Urinary bladder (tissue), 4 donors: Measurements from ENCODE around the gene SCT. TPM values are rescaled to one million over a fixed set of nuclear protein-coding genes. Genes with fewer than 3 reads are reported as not detected.

Source experiments
- DNase-seq: peaks from one replicate; pipeline ENCODE4 v3.0.0-alpha.2; 2015; ENCODE audit errors: extremely low spot score
- H3K27ac ChIP-seq: one replicate; pipeline ENCODE4 v1.5.1; 2013; ENCODE audit warnings: low read depth, mild to moderate bottlenecking, moderate library complexity
- H3K36me3 ChIP-seq: one replicate; pipeline ENCODE4 v1.6.1; 2013; ENCODE audit warnings: mild to moderate bottlenecking, moderate library complexity; ENCODE audit not compliant: insufficient read depth
- H3K4me1 ChIP-seq: one replicate; pipeline ENCODE4 v1.6.1; 2013; ENCODE audit warnings: mild to moderate bottlenecking, moderate library complexity; ENCODE audit not compliant: insufficient read depth
- H3K4me3 ChIP-seq: one replicate; pipeline ENCODE4 v1.5.1; 2013; ENCODE audit warnings: low read depth, low read length
- WGBS: extraction: QIAGEN DNeasy Blood & Tissue Kit; methylation state at CpG from one replicate; pipeline ENCODE4 v1.1.7; 2013; 5-methylcytosine and 5-hydroxymethylcytosine counted together
- polyA plus RNA-seq: library from polyadenylated mRNA; stranded (reverse); fragments of 200-250 nt; gene quantifications from one replicate; pipeline ENCODE4 v1.2.3, GENCODE V29; 2013
- total RNA-seq: library from RNA; depleted of rRNA; stranded (reverse); fragments of >200 nt; gene quantifications from one replicate; pipeline ENCODE4 v1.2.3, GENCODE V29; 2014
- donor health status: healthy with polysubstance abuse.
- donor health status: healthy.

Gene SCT
- total and polyA plus RNA-seq, 2 donors = not detected

GRCh38 chr11:587546-587945 is 39.4 kb downstream of the SCT start:
- 87% methylated on average over 8 of the region's 8 CpGs for WGBS
- peaks cover 4% of the 10 kb centered on the region for H3K36me3 ChIP-seq
- no peak for DNase-seq
- H3K27ac ChIP-seq = no peak overlapping the region
- no peak overlapping the region for H3K4me3 ChIP-seq
- no peaks in the 10 kb centered on the region for H3K4me1 ChIP-seq

GRCh38 chr11:586376-587316 is 40.3 kb downstream of the SCT start:
- no peak for DNase-seq
- H3K27ac ChIP-seq = no peak overlapping the region
- peaks cover 4% of the 10 kb centered on the region for H3K36me3 ChIP-seq
- H3K4me3 ChIP-seq = no peak overlapping the region
- H3K4me1 ChIP-seq = no peaks in the 10 kb centered on the region
- 90% methylated on average over 32 of the region's 32 CpGs for WGBS

DNA sequence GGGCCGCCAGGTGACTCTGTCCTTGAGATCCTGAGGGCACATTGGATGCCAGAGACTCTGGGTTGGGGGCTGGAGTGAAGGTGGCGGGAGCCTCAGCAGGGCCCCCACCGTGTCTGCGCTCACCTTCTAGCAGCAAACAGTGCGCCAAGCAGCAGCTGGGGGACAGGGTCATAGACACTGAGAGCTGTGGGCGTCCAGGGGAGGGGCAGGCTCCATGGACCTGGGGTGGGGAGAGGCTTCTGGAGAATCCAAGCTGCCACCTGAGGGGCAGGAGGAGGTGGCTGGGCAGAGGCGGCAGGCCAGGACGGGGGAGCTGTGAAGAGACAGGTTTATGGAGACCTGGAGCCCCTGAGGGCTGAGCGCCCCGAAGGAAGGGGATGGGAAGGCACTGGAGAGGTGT is 42.7 kb downstream of the SCT start:
- no peak overlapping the region for H3K27ac ChIP-seq
- H3K4me3 ChIP-seq = no peak overlapping the region
- no peak for DNase-seq
- H3K36me3 ChIP-seq = peaks cover 4% of the 10 kb centered on the region
- WGBS = 97% methylated on average over 10 of the region's 10 CpGs
- H3K4me1 ChIP-seq = no peaks in the 10 kb centered on the region

DNA sequence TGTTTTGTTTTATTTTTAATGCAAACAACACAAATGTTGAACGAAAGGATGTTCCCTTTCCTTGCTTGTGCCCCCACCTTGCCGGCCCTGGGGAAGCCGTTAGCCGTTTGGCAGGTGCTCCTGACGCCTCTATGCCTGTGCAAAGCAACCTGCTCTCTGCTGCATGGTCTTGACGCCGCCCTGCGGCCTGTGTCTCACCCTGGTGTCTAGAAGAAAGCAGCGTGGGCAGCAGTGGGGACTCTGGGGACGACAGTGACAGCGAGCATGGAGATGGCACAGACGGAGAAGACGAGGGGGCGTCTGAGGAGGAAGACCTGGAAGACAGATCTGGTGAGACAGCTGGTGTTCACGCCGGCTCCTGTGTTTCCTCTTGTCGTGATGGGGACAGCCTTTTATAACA is 45.2 kb downstream of the SCT start:
- 88% methylated on average over 17 of the region's 17 CpGs for WGBS
- Histone ChIP-seq H3K27ac (no peak overlapping the region), H3K36me3 (peaks cover 4% of the 10 kb centered on the region), H3K4me3 (no peak overlapping the region), H3K4me1 (peaks cover 1% of the 10 kb centered on the region)
- no peak for DNase-seq

GRCh38 chr11:581342-581741 is 45.6 kb downstream of the SCT start:
- peaks cover 4% of the 10 kb centered on the region for H3K36me3 ChIP-seq
- no peak overlapping the region for H3K4me3 ChIP-seq
- no peak for DNase-seq
- WGBS = 85% methylated on average over 14 of the region's 14 CpGs
- H3K4me1 ChIP-seq = peaks cover 1% of the 10 kb centered on the region
- no peak overlapping the region for H3K27ac ChIP-seq

GRCh38 chr11:579830-580601 is 47.0 kb downstream of the SCT start:
- no peak for DNase-seq
- peaks cover 4% of the 10 kb centered on the region for H3K36me3 ChIP-seq
- 83% methylated on average over 20 of the region's 20 CpGs for WGBS
- H3K27ac ChIP-seq = no peak overlapping the region
- H3K4me1 ChIP-seq = peaks cover 1% of the 10 kb centered on the region
- no peak overlapping the region for H3K4me3 ChIP-seq

DNA sequence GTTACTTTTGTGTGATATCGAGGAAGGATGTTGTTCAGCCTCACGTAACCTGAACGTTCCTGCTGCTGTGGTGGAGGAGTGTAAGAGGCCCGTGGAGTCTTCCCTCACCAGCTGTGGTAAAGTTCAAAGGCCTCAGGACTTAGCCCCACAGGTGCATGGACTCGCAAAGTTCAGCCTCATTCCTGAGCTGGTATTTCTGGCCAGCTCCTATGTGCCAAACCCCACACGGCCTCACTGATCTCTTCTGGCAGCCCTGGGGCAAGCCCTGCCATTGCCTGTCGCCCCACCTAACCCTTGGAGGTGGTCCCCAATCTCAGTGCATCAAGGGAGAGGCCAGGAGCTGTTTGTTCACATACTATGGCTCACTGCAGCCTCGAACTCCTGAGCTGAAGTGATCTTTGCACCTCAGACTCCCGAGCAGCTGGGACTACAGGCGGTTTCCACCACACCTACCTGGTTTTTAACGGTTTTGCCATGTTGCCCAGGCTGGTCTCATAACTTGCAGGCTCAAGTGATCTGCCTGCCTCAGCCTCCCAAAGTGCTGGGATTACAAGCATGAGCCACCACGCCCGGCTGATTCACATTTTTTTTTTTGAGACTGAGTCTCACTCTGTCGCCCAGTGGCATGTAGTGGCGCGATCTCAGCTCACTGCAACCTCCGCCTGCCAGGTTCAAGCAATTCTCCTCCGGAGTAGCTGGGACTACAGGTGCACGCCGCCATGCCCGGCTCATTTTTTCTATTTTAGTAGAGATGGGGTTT is 48.5 kb downstream of the SCT start:
- Histone ChIP-seq H3K27ac (no peak overlapping the region), H3K4me3 (no peak overlapping the region), H3K36me3 (peaks cover 2% of the 10 kb centered on the region), H3K4me1 (peaks cover 3% of the 10 kb centered on the region)
- DNase-seq = no peak
- 73% methylated on average over 21 of the region's 21 CpGs for WGBS

GRCh38 chr11:577611-577894 is 49.4 kb downstream of the SCT start:
- Histone ChIP-seq H3K4me3 (peak overlapping the region; percentile 99), H3K36me3 (peaks cover 2% of the 10 kb centered on the region), H3K27ac (no peak overlapping the region), H3K4me1 (peaks cover 3% of the 10 kb centered on the region)
- WGBS = 62% methylated on average over 6 of the region's 6 CpGs
- DNase-seq = no peak

DNA sequence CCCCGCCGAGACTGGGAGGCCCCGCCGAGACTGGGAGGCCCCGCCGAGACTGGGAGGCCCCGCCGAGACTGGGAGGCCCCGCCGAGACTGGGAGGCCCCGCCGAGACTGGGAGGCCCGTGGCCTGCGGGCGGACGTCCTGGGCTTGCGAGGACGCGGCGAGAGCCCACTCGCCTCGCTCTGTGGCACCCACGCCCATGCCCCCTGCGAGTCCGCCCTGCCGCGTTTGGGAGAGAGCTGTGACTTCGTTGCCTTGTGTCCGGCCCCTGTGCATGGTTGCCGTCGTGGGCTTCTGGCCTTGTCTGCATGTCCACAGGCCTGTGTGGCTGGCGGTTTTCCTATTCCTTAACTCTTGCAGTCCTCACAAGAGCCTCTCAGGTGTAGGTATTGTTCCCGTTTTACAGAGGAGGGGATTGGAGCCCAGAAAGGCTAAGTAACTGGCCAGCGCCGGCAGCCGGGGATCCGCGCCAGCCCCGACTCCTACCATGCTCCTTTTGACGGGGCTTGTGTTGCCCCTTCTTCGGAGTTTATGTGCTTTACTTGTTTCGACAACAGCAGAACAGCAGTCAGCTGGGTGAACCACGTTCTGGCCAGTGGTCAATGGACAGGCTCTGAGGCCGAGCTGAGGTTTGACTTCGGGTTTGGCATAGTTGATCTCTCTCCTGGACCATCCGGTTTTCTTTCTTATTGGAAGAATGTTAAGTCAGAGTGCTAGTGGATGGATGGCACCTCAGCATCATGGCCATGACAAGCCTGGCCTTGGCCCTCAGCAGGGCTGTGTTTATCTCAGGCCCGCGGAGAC is 50.0 kb downstream of the SCT start:
- peaks cover 3% of the 10 kb centered on the region for H3K4me1 ChIP-seq
- no peak for DNase-seq
- H3K27ac ChIP-seq = no peak overlapping the region
- peaks cover 2% of the 10 kb centered on the region for H3K36me3 ChIP-seq
- WGBS = 4% methylated on average over 41 of the region's 48 CpGs
- H3K4me3 ChIP-seq = peak overlapping the region; percentile 99

Other genes starting within 250 kb of the SCT start
- gene PKP3, start 233.0 kb downstream of the SCT start, total RNA-seq = 5.2 TPM
- 8.4 TPM for gene PKP3, start 233.0 kb downstream of the SCT start, polyA plus RNA-seq
- gene SIGIRR, start 212.2 kb downstream of the SCT start, total RNA-seq = 11.8 TPM
- gene SIGIRR, start 212.2 kb downstream of the SCT start, polyA plus RNA-seq = 61.2 TPM
- gene ANO9, start 185.2 kb downstream of the SCT start, total RNA-seq = 1.3 TPM
- gene ANO9, start 185.2 kb downstream of the SCT start, polyA plus RNA-seq = 5.1 TPM
- 13.5 TPM for gene PTDSS2, start 176.9 kb downstream of the SCT start, total RNA-seq
- 27.0 TPM for gene PTDSS2, start 176.9 kb downstream of the SCT start, polyA plus RNA-seq
- 71.5 TPM for gene RNH1, start 119.9 kb downstream of the SCT start, total RNA-seq
- 271 TPM for gene RNH1, start 119.9 kb downstream of the SCT start, polyA plus RNA-seq
- 8.7 TPM for gene HRAS, start 91.6 kb downstream of the SCT start, total RNA-seq
- gene HRAS, start 91.6 kb downstream of the SCT start, polyA plus RNA-seq = 79.0 TPM
- 0.90 TPM for gene LRRC56, start 89.7 kb downstream of the SCT start, total RNA-seq
- gene LRRC56, start 89.7 kb downstream of the SCT start, polyA plus RNA-seq = 0.96 TPM
- gene LMNTD2, start 66.4 kb downstream of the SCT start, total RNA-seq = 0.37 TPM
- gene LMNTD2, start 66.4 kb downstream of the SCT start, polyA plus RNA-seq = 1.2 TPM
- 3.3 TPM for gene RASSF7, start 66.2 kb downstream of the SCT start, total RNA-seq
- 13.8 TPM for gene RASSF7, start 66.2 kb downstream of the SCT start, polyA plus RNA-seq
- 16.5 TPM for gene PHRF1, start 50.7 kb downstream of the SCT start, total RNA-seq
- 21.1 TPM for gene PHRF1, start 50.7 kb downstream of the SCT start, polyA plus RNA-seq
- gene IRF7, start 11.2 kb downstream of the SCT start, total RNA-seq = 9.8 TPM
- gene IRF7, start 11.2 kb downstream of the SCT start, polyA plus RNA-seq = 23.2 TPM
- gene CDHR5, start 2.2 kb downstream of the SCT start, total RNA-seq = not detected
- gene CDHR5, start 2.2 kb downstream of the SCT start, polyA plus RNA-seq = 0.05 TPM
- not detected for gene DRD4, start 10.1 kb upstream of the SCT start, total RNA-seq
- 0.39 TPM for gene DRD4, start 10.1 kb upstream of the SCT start, polyA plus RNA-seq
- 14.9 TPM for gene DEAF1, start 68.0 kb upstream of the SCT start, total RNA-seq
- 29.7 TPM for gene DEAF1, start 68.0 kb upstream of the SCT start, polyA plus RNA-seq
- 10.8 TPM for gene TMEM80, start 68.6 kb upstream of the SCT start, total RNA-seq
- gene TMEM80, start 68.6 kb upstream of the SCT start, polyA plus RNA-seq = 36.8 TPM
- 12.4 TPM for gene EPS8L2, start 79.0 kb upstream of the SCT start, total RNA-seq
- 23.2 TPM for gene EPS8L2, start 79.0 kb upstream of the SCT start, polyA plus RNA-seq
- gene TALDO1, start 120.3 kb upstream of the SCT start, total RNA-seq = 62.9 TPM
- gene TALDO1, start 120.3 kb upstream of the SCT start, polyA plus RNA-seq = 201 TPM
- 26.4 TPM for gene GATD1, start 150.3 kb upstream of the SCT start, total RNA-seq
- 43.3 TPM for gene GATD1, start 150.3 kb upstream of the SCT start, polyA plus RNA-seq
- not detected for gene CEND1, start 162.9 kb upstream of the SCT start, total RNA-seq
- 1.4 TPM for gene CEND1, start 162.9 kb upstream of the SCT start, polyA plus RNA-seq
- gene SLC25A22, start 171.1 kb upstream of the SCT start, total RNA-seq = 7.5 TPM
- gene SLC25A22, start 171.1 kb upstream of the SCT start, polyA plus RNA-seq = 17.1 TPM
- 7.2 TPM for gene PIDD1, start 178.1 kb upstream of the SCT start, total RNA-seq
- 12.4 TPM for gene PIDD1, start 178.1 kb upstream of the SCT start, polyA plus RNA-seq
- 189 TPM for gene RPLP2, start 182.8 kb upstream of the SCT start, total RNA-seq
- 1,859 TPM for gene RPLP2, start 182.8 kb upstream of the SCT start, polyA plus RNA-seq
- gene PNPLA2, start 191.7 kb upstream of the SCT start, total RNA-seq = 13.6 TPM
- gene PNPLA2, start 191.7 kb upstream of the SCT start, polyA plus RNA-seq = 131 TPM
- gene CRACR2B, start 200.7 kb upstream of the SCT start, total RNA-seq = 5.9 TPM
- gene CRACR2B, start 200.7 kb upstream of the SCT start, polyA plus RNA-seq = 20.2 TPM
- 115 TPM for gene CD151, start 205.8 kb upstream of the SCT start, total RNA-seq
- gene CD151, start 205.8 kb upstream of the SCT start, polyA plus RNA-seq = 692 TPM
- gene POLR2L, start 215.3 kb upstream of the SCT start, total RNA-seq = 21.7 TPM
- 148 TPM for gene POLR2L, start 215.3 kb upstream of the SCT start, polyA plus RNA-seq
- 39.4 TPM for gene TSPAN4, start 215.7 kb upstream of the SCT start, total RNA-seq
- 144 TPM for gene TSPAN4, start 215.7 kb upstream of the SCT start, polyA plus RNA-seq